Neural progenitor cell (in vitro differentiated cells): ENCODE data around the gene VMP1. TPM values are rescaled to one million over a fixed set of nuclear protein-coding genes. Genes with fewer than 3 reads are reported as not detected.

Source experiments
- DNase-seq: peaks from one replicate; pipeline ENCODE4 v3.0.0-alpha.2; 2016; ENCODE audit warnings: low spot score
- H2AFZ ChIP-seq: fragments of 200-600 bp; sonication (generic); replicated peaks from 2 replicates; pipeline ENCODE4 v1.6.1; 2016; ENCODE audit warnings: antibody characterized with exemption
- H3F3A ChIP-seq: fragments of 200-600 bp; sonication (generic); 2 replicates; pipeline ENCODE4 v1.6.1; 2016; ENCODE audit warnings: antibody characterized with exemption, low read depth
- H3K27ac ChIP-seq: fragments of 200-600 bp; sonication (generic); 2 replicates; pipeline ENCODE4 v1.5.1; 2016; ENCODE audit warnings: mild to moderate bottlenecking
- H3K27me3 ChIP-seq: fragments of 200-600 bp; sonication (generic); 2 replicates; pipeline ENCODE4 v1.6.1; 2016; ENCODE audit warnings: mild to moderate bottlenecking, moderate library complexity
- H3K36me3 ChIP-seq: fragments of 200-600 bp; sonication (generic); 2 replicates; pipeline ENCODE4 v1.5.1; 2016
- H3K4me1 ChIP-seq: fragments of 200-600 bp; sonication (generic); 2 replicates; pipeline ENCODE4 v1.6.1; 2016; ENCODE audit warnings: mixed run types
- H3K4me2 ChIP-seq: fragments of 200-600 bp; sonication (generic); 2 replicates; pipeline ENCODE4 v1.6.1; 2016
- H3K4me3 ChIP-seq: fragments of 200-600 bp; sonication (generic); 2 replicates; pipeline ENCODE4 v1.5.1; 2016
- H3K79me2 ChIP-seq: fragments of 200-600 bp; sonication (generic); 2 replicates; pipeline ENCODE4 v1.6.1; 2016; ENCODE audit warnings: low read depth
- H3K9ac ChIP-seq: fragments of 200-600 bp; sonication (generic); 2 replicates; pipeline ENCODE4 v1.6.1; 2016
- H3K9me3 ChIP-seq: fragments of 200-600 bp; sonication (generic); 2 replicates; pipeline ENCODE4 v1.5.1; 2016; ENCODE audit warnings: low read depth
- H4K20me1 ChIP-seq: fragments of 200-600 bp; sonication (generic); 2 replicates; pipeline ENCODE4 v1.6.1; 2016; ENCODE audit warnings: low read depth
- H3K27ac Mint-ChIP-seq: 3 replicates; pipeline ENCODE4 v1.8.0; 2021; ENCODE audit warnings: mixed read lengths
- H3K27me3 Mint-ChIP-seq: 2 replicates; pipeline ENCODE4 v1.8.0; 2022; ENCODE audit warnings: low read depth, mild to moderate bottlenecking, inconsistent platforms, moderate library complexity, mixed read lengths; ENCODE audit not compliant: insufficient read depth
- H3K36me3 Mint-ChIP-seq: 3 replicates; pipeline ENCODE4 v1.8.0; 2021; ENCODE audit warnings: mixed read lengths
- H3K4me1 Mint-ChIP-seq: 3 replicates; pipeline ENCODE4 v1.8.0; 2021; ENCODE audit warnings: mixed read lengths
- H3K4me3 Mint-ChIP-seq: 3 replicates; pipeline ENCODE4 v1.8.0; 2021; ENCODE audit warnings: mild to moderate bottlenecking, moderate library complexity, mixed read lengths
- H3K9me3 Mint-ChIP-seq: 3 replicates; pipeline ENCODE4 v1.8.0; 2020; ENCODE audit warnings: mixed read lengths
- CTCF ChIP-seq: fragments of 200-600 bp; sonication (generic); IDR thresholded peaks from 2 replicates; pipeline ENCODE4 v1.5.1; 2017; ENCODE audit warnings: antibody characterized with exemption, mild to moderate bottlenecking
- EZH2 ChIP-seq: fragments of 200-600 bp; sonication (generic); IDR thresholded peaks from 2 replicates; pipeline ENCODE4 v1.6.1; 2017; ENCODE audit warnings: antibody characterized with exemption, mild to moderate bottlenecking, moderate library complexity
- EZH2phosphoT487 ChIP-seq: fragments of 200-600 bp; sonication (generic); IDR thresholded peaks from 2 replicates; pipeline ENCODE4 v1.6.1; 2017; ENCODE audit warnings: antibody characterized with exemption
- total RNA-seq: library from RNA; depleted of rRNA; stranded (reverse); fragments of >200 nt; gene quantifications from 2 replicates; pipeline ENCODE4 v1.2.3, GENCODE V29; 2015; ENCODE audit warnings: low replicate concordance

The VMP1 gene
- total RNA-seq, 1 donor from 2014 or later: 62.1 TPM

GRCh38 chr17:59722623-59723022 lies 15.2 kb downstream of the VMP1 start:
- no peak overlapping the region for H3K9ac ChIP-seq
- H3K9me3 ChIP-seq: no peaks in the 10 kb centered on the region
- no peaks in the 10 kb centered on the region for H4K20me1 ChIP-seq
- no peaks in the 10 kb centered on the region for H3K4me1 ChIP-seq
- no peak overlapping the region for H2AFZ ChIP-seq
- H3K36me3 ChIP-seq: no peaks in the 10 kb centered on the region
- no peak overlapping the region for H3K4me2 ChIP-seq
- H3K27ac Mint-ChIP-seq: no peak overlapping the region
- H3F3A ChIP-seq: no peaks in the 10 kb centered on the region
- H3K36me3 Mint-ChIP-seq: no peaks in the 10 kb centered on the region
- DNase-seq: no peak
- H3K4me3 ChIP-seq: no peak overlapping the region
- no peak overlapping the region for H3K4me3 Mint-ChIP-seq
- H3K27me3 ChIP-seq: no peaks in the 10 kb centered on the region
- no peaks in the 10 kb centered on the region for H3K4me1 Mint-ChIP-seq
- H3K27me3 Mint-ChIP-seq: no peaks in the 10 kb centered on the region
- no peak overlapping the region for H3K27ac ChIP-seq
- TF ChIP-seq CTCF (no peak), EZH2phosphoT487 (no peak), EZH2 (no peak)
- H3K9me3 Mint-ChIP-seq: no peaks in the 10 kb centered on the region
- peaks cover 45% of the 10 kb centered on the region for H3K79me2 ChIP-seq

- no peak overlapping the region for H3K27ac Mint-ChIP-seq
- H3K79me2 ChIP-seq: peaks cover 46% of the 10 kb centered on the region
Measured at GRCh38 chr17:59723041-59723440, 15.6 kb downstream of the VMP1 start.

GRCh38 chr17:59723607-59724006 lies 16.2 kb downstream of the VMP1 start:
- Mint-ChIP-seq H3K4me1 (no peaks in the 10 kb centered on the region), H3K27ac (no peak overlapping the region), H3K36me3 (no peaks in the 10 kb centered on the region), H3K4me3 (no peak overlapping the region), H3K27me3 (no peaks in the 10 kb centered on the region), H3K9me3 (no peaks in the 10 kb centered on the region)
- no peak overlapping the region for H3K9ac ChIP-seq
- no peaks in the 10 kb centered on the region for H3K4me1 ChIP-seq
- peaks cover 46% of the 10 kb centered on the region for H3K79me2 ChIP-seq
- H3K4me2 ChIP-seq: no peak overlapping the region
- H3K27me3 ChIP-seq: no peaks in the 10 kb centered on the region
- H3K9me3 ChIP-seq: no peaks in the 10 kb centered on the region
- H3K4me3 ChIP-seq: no peak overlapping the region
- no peak for DNase-seq
- no peaks in the 10 kb centered on the region for H4K20me1 ChIP-seq
- H3K36me3 ChIP-seq: no peaks in the 10 kb centered on the region
- no peak overlapping the region for H3K27ac ChIP-seq
- H3F3A ChIP-seq: no peaks in the 10 kb centered on the region
- no peak overlapping the region for H2AFZ ChIP-seq
- TF ChIP-seq EZH2 (no peak), EZH2phosphoT487 (no peak), CTCF (no peak)

More at GRCh38 chr17:59723041-59723440, 15.6 kb downstream of the VMP1 start:
- H3K36me3 Mint-ChIP-seq: no peaks in the 10 kb centered on the region
- Histone ChIP-seq H3K27me3 (no peaks in the 10 kb centered on the region), H3K36me3 (no peaks in the 10 kb centered on the region), H3F3A (no peaks in the 10 kb centered on the region), H3K27ac (no peak overlapping the region), H3K4me2 (no peak overlapping the region), H3K4me1 (no peaks in the 10 kb centered on the region), H3K9me3 (no peaks in the 10 kb centered on the region), H3K4me3 (no peak overlapping the region), H2AFZ (no peak overlapping the region), H3K9ac (no peak overlapping the region), H4K20me1 (no peaks in the 10 kb centered on the region)
- no peak for TF ChIP-seq CTCF
- TF ChIP-seq EZH2: no peak
- no peak for TF ChIP-seq EZH2phosphoT487
- DNase-seq: no peak
- no peak overlapping the region for H3K4me3 Mint-ChIP-seq
- no peaks in the 10 kb centered on the region for H3K4me1 Mint-ChIP-seq
- H3K9me3 Mint-ChIP-seq: no peaks in the 10 kb centered on the region
- H3K27me3 Mint-ChIP-seq: no peaks in the 10 kb centered on the region

DNA sequence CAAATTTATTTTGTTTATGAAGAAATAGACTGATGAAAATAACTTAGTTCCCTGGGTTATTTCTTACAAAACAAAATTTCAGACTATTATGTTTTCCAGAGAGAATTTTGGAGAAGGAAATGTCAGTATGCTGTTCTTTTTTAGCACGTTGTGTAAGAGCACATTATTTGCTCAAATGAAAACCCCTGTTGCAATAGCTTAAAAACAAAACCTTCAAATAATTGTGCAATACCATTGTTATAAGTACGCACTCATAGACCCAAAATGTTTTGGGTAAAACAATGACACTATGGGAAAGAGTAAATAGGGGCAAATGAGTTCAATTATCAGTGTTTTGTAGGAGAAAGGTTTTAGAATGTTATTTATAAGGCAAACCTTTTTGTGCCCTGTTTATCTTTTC lies 18.2 kb downstream of the VMP1 start:
- Histone ChIP-seq H3K4me2 (no peak overlapping the region), H2AFZ (no peak overlapping the region), H3K79me2 (peaks cover 29% of the 10 kb centered on the region), H4K20me1 (no peaks in the 10 kb centered on the region), H3K9ac (no peak overlapping the region), H3K9me3 (no peaks in the 10 kb centered on the region), H3K27me3 (no peaks in the 10 kb centered on the region), H3K4me1 (no peaks in the 10 kb centered on the region), H3K27ac (no peak overlapping the region), H3K36me3 (no peaks in the 10 kb centered on the region), H3F3A (no peaks in the 10 kb centered on the region), H3K4me3 (no peak overlapping the region)
- no peak overlapping the region for H3K4me3 Mint-ChIP-seq
- no peak overlapping the region for H3K27ac Mint-ChIP-seq
- H3K9me3 Mint-ChIP-seq: no peaks in the 10 kb centered on the region
- H3K27me3 Mint-ChIP-seq: no peaks in the 10 kb centered on the region
- no peaks in the 10 kb centered on the region for H3K4me1 Mint-ChIP-seq
- TF ChIP-seq EZH2phosphoT487 (no peak), EZH2 (no peak), CTCF (no peak)
- no peak for DNase-seq
- H3K36me3 Mint-ChIP-seq: no peaks in the 10 kb centered on the region
